Neuron (in vitro differentiated cells): ENCODE data around the gene DSC3.
"Not testable (repeated sequence)": the region's sequence is repeated elsewhere in the genome, so short reads cannot be mapped to it uniquely, and the experiment has no call there.

Experiments used
- H2AFZ ChIP-seq: one replicate; pipeline ENCODE4 v1.6.1; 2013; ENCODE audit warnings: low read depth, mild to moderate bottlenecking, inconsistent platforms, low read length, moderate library complexity
- H3K27me3 ChIP-seq: one replicate; pipeline ENCODE4 v1.6.1; 2013; ENCODE audit warnings: low read length; ENCODE audit not compliant: insufficient read depth
- H3K36me3 ChIP-seq: one replicate; pipeline ENCODE4 v1.6.1; 2013; ENCODE audit warnings: low read length; ENCODE audit not compliant: insufficient read depth
- H3K4me1 ChIP-seq: one replicate; pipeline ENCODE4 v1.6.1; 2013; ENCODE audit warnings: low read length; ENCODE audit not compliant: insufficient read depth
- H3K4me3 ChIP-seq: 2 replicates; pipeline ENCODE4 v1.5.1; 2013; ENCODE audit warnings: mild to moderate bottlenecking, low read length, moderate library complexity
- H3K9me3 ChIP-seq: one replicate; pipeline ENCODE4 v1.6.1; 2013; ENCODE audit warnings: low read length

The DSC3 gene

GRCh38 chr18:31057051-31057450 lies 14.5 kb upstream of the DSC3 start:
- H3K9me3 ChIP-seq, result no peaks in the 10 kb centered on the region
- H3K27me3 ChIP-seq, result no peaks in the 10 kb centered on the region
- no peaks in the 10 kb centered on the region for H3K36me3 ChIP-seq
- H2AFZ ChIP-seq, result no peak overlapping the region
- H3K4me1 ChIP-seq, result peaks cover 9% of the 10 kb centered on the region
- H3K4me3 ChIP-seq, result no peak overlapping the region

GRCh38 chr18:31056296-31056695 lies 13.8 kb upstream of the DSC3 start:
- Histone ChIP-seq H3K36me3 (no peaks in the 10 kb centered on the region), H3K27me3 (no peaks in the 10 kb centered on the region), H3K4me1 (peaks cover 9% of the 10 kb centered on the region), H2AFZ (no peak overlapping the region), H3K4me3 (no peak overlapping the region), H3K9me3 (no peaks in the 10 kb centered on the region)

GRCh38 chr18:31050635-31051034 lies 8.1 kb upstream of the DSC3 start:
- Histone ChIP-seq H3K9me3 (peaks cover 2% of the 10 kb centered on the region), H2AFZ (no peak overlapping the region), H3K27me3 (peaks cover 10% of the 10 kb centered on the region), H3K36me3 (no peaks in the 10 kb centered on the region), H3K4me3 (no peak overlapping the region), H3K4me1 (peaks cover 6% of the 10 kb centered on the region)

GRCh38 chr18:31049189-31049588 lies 6.6 kb upstream of the DSC3 start:
- Histone ChIP-seq H3K27me3 (peaks cover 14% of the 10 kb centered on the region), H3K9me3 (peaks cover 4% of the 10 kb centered on the region), H3K4me1 (peaks cover 4% of the 10 kb centered on the region), H3K4me3 (no peak overlapping the region), H2AFZ (no peak overlapping the region), H3K36me3 (no peaks in the 10 kb centered on the region)

GRCh38 chr18:31048216-31048615 lies 5.7 kb upstream of the DSC3 start:
- Histone ChIP-seq H3K4me1 (no peaks in the 10 kb centered on the region), H3K27me3 (peaks cover 24% of the 10 kb centered on the region), H2AFZ (no peak overlapping the region), H3K4me3 (no peak overlapping the region), H3K9me3 (peaks cover 13% of the 10 kb centered on the region), H3K36me3 (no peaks in the 10 kb centered on the region)

GRCh38 chr18:31046916-31047315 lies 4.4 kb upstream of the DSC3 start:
- no peaks in the 10 kb centered on the region for H3K36me3 ChIP-seq
- peaks cover 37% of the 10 kb centered on the region for H3K27me3 ChIP-seq
- H2AFZ ChIP-seq, result no peak overlapping the region
- no peaks in the 10 kb centered on the region for H3K4me1 ChIP-seq
- H3K9me3 ChIP-seq, result peaks cover 26% of the 10 kb centered on the region
- no peak overlapping the region for H3K4me3 ChIP-seq

GRCh38 chr18:31045599-31045998 lies 3.1 kb upstream of the DSC3 start:
- peaks cover 29% of the 10 kb centered on the region for H3K9me3 ChIP-seq
- H3K36me3 ChIP-seq, result no peaks in the 10 kb centered on the region
- no peaks in the 10 kb centered on the region for H3K4me1 ChIP-seq
- H3K4me3 ChIP-seq, result no peak overlapping the region
- H2AFZ ChIP-seq, result no peak overlapping the region
- H3K27me3 ChIP-seq, result peaks cover 50% of the 10 kb centered on the region

GRCh38 chr18:31044926-31045325 lies 2.4 kb upstream of the DSC3 start:
- Histone ChIP-seq H3K27me3 (peaks cover 57% of the 10 kb centered on the region), H3K9me3 (peaks cover 29% of the 10 kb centered on the region), H2AFZ (no peak overlapping the region), H3K4me1 (no peaks in the 10 kb centered on the region), H3K4me3 (no peak overlapping the region), H3K36me3 (no peaks in the 10 kb centered on the region)

- Histone ChIP-seq H3K9me3 (peaks cover 29% of the 10 kb centered on the region), H3K36me3 (no peaks in the 10 kb centered on the region), H2AFZ (no peak overlapping the region), H3K4me3 (no peak overlapping the region), H3K27me3 (peaks cover 67% of the 10 kb centered on the region), H3K4me1 (no peaks in the 10 kb centered on the region)
Measured at GRCh38 chr18:31043709-31044108, 1.2 kb upstream of the DSC3 start.

- no peaks in the 10 kb centered on the region for H3K36me3 ChIP-seq
- no peak overlapping the region for H2AFZ ChIP-seq
- H3K4me1 ChIP-seq, result no peaks in the 10 kb centered on the region
- H3K4me3 ChIP-seq, result no peak overlapping the region
- H3K9me3 ChIP-seq, result peaks cover 29% of the 10 kb centered on the region
- peaks cover 64% of the 10 kb centered on the region for H3K27me3 ChIP-seq
Measured at GRCh38 chr18:31042084-31042405, 497 bp downstream of the DSC3 start.

- H3K9me3 ChIP-seq, result peaks cover 29% of the 10 kb centered on the region
- H3K4me3 ChIP-seq, result no peak overlapping the region
- peaks cover 61% of the 10 kb centered on the region for H3K27me3 ChIP-seq
- H3K4me1 ChIP-seq, result no peaks in the 10 kb centered on the region
- H2AFZ ChIP-seq, result peak overlapping the region; percentile 39
- H3K36me3 ChIP-seq, result no peaks in the 10 kb centered on the region
Measured at GRCh38 chr18:31041271-31042083, 1.1 kb downstream of the DSC3 start.

GRCh38 chr18:31040686-31041270 lies 1.8 kb downstream of the DSC3 start:
- peaks cover 57% of the 10 kb centered on the region for H3K27me3 ChIP-seq
- no peak overlapping the region for H2AFZ ChIP-seq
- no peaks in the 10 kb centered on the region for H3K4me1 ChIP-seq
- peaks cover 28% of the 10 kb centered on the region for H3K9me3 ChIP-seq
- no peak overlapping the region for H3K4me3 ChIP-seq
- no peaks in the 10 kb centered on the region for H3K36me3 ChIP-seq

GRCh38 chr18:31039426-31039825 lies 3.1 kb downstream of the DSC3 start:
- Histone ChIP-seq H2AFZ (no peak overlapping the region), H3K9me3 (peaks cover 28% of the 10 kb centered on the region), H3K36me3 (no peaks in the 10 kb centered on the region), H3K4me1 (no peaks in the 10 kb centered on the region), H3K27me3 (peaks cover 55% of the 10 kb centered on the region), H3K4me3 (no peak overlapping the region)

GRCh38 chr18:31037686-31038085 lies 4.9 kb downstream of the DSC3 start:
- H3K36me3 ChIP-seq, H2AFZ ChIP-seq, H3K4me3 ChIP-seq, H3K4me1 ChIP-seq: not testable (repeated sequence)
- H3K27me3 ChIP-seq, result peaks cover 37% of the 10 kb centered on the region
- H3K9me3 ChIP-seq, result peaks cover 11% of the 10 kb centered on the region
